Gastrocnemius medialis (tissue), 4 donors: ENCODE data around the gene KCNQ5.

Experiments
- POLR2A ChIP-seq, 2 donors: fragments of 450-650 bp; IDR thresholded peaks; one replicate each; pipeline ENCODE4 v1.6.1; 2017; ENCODE audit warnings: antibody characterized with exemption in 2 of 2, mild to moderate bottlenecking in 2 of 2, moderate library complexity in 2 of 2
- TF ChIP-seq, protein P1 (sequence below), 5 experiments: fragments of 450-650 bp in 3 of 5; fragments of 200-600 bp in 2 of 5; sonication (generic) in 2 of 5; IDR thresholded peaks in 4 of 5; conservative IDR thresholded peaks in 1 of 5; 1 replicate in 4 of 5; 2 replicates in 1 of 5; pipeline ENCODE4 v1.5.1; 2016 to 2019; ENCODE audit warnings: antibody characterized with exemption in 5 of 5, mild to moderate bottlenecking in 3 of 5, moderate library complexity in 3 of 5

DNA sequence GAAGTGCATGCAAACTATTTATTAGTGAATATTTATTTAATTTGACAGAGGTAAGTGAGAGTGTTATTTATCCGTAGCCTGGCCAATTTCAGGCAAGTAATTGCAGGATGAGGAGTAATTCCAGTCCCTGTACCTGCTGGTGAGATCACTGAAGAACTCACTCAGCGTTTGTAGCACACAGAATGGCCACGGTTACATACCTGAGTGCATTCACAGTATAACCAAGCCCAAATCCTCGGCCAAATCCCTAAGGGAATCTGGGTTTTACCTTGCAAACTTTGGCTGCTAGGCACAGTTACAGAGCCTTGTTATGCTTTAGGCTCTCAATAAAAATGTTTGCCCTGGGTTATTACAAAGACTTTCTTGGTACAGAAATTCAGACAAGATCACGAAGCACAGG lies 93.3 kb downstream of the KCNQ5 start:
- TF ChIP-seq, protein P1, sequence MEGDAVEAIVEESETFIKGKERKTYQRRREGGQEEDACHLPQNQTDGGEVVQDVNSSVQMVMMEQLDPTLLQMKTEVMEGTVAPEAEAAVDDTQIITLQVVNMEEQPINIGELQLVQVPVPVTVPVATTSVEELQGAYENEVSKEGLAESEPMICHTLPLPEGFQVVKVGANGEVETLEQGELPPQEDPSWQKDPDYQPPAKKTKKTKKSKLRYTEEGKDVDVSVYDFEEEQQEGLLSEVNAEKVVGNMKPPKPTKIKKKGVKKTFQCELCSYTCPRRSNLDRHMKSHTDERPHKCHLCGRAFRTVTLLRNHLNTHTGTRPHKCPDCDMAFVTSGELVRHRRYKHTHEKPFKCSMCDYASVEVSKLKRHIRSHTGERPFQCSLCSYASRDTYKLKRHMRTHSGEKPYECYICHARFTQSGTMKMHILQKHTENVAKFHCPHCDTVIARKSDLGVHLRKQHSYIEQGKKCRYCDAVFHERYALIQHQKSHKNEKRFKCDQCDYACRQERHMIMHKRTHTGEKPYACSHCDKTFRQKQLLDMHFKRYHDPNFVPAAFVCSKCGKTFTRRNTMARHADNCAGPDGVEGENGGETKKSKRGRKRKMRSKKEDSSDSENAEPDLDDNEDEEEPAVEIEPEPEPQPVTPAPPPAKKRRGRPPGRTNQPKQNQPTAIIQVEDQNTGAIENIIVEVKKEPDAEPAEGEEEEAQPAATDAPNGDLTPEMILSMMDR (IDR thresholded peaks at IDR 0.05 in 4 of 5, conservative IDR thresholded peaks at IDR 0.05 in 1 of 5), result no peak
- TF ChIP-seq POLR2A (IDR thresholded peaks at IDR 0.05), result no peak
